Measurements from ENCODE around the gene TK2. TPM values are rescaled to one million over a fixed set of nuclear protein-coding genes. Genes with fewer than 3 reads are reported as not detected.

Gene TK2
- total and polyA plus RNA-seq, 9 of the 15 experiments (the other 6 are each of a cell fraction or from before 2014, with no cell fraction given): 1.1 to 10.2 (median 5.3) TPM

- TF ChIP-seq E4F1 (CRISPR knock-in tag; IDR thresholded peaks at IDR 0.05; ENCODE audit: borderline replicate concordance) (no peak), BACH1 (tag; IDR thresholded peaks at IDR 0.05) (no peak), CBFA2T2 (conservative IDR thresholded peaks at IDR 0.05) (no peak), FOXK1 (CRISPR knock-in tag; IDR thresholded peaks at IDR 0.05; ENCODE audit: borderline replicate concordance) (no peak), ID3 (CRISPR knock-in tag; IDR thresholded peaks at IDR 0.05) (no peak), ID3 (tag; IDR thresholded peaks at IDR 0.05) (no peak), LCOR (CRISPR knock-in tag; IDR thresholded peaks at IDR 0.05) (no peak), AFF1 (IDR thresholded peaks at IDR 0.05; ENCODE audit: low read depth in 1 of 2, partially characterized antibody in 2 of 2) (no peak), TSC22D4 (tag; IDR thresholded peaks at IDR 0.05) (no peak), TRIM28 (IDR thresholded peaks at IDR 0.05) (no peak), ZNF436 (CRISPR knock-in tag; IDR thresholded peaks at IDR 0.05) (no peak), SRSF9 (IDR thresholded peaks at IDR 0.05; ENCODE audit: borderline replicate concordance, low read depth, low read length) (no peak)
Observed at GRCh38 chr16:66574531-66574930, 24.6 kb upstream of the TK2 start (continued).
